Hepatocyte (in vitro differentiated cells): ENCODE data around the gene FUT6.

Source experiments
- CTCF ChIP-seq: fragments of 200-600 bp; sonication (generic); IDR thresholded peaks from 2 replicates; pipeline ENCODE4 v1.5.1; 2016; ENCODE audit warnings: antibody characterized with exemption, mild to moderate bottlenecking; ENCODE audit not compliant: poor library complexity
- EZH2 ChIP-seq: fragments of 200-600 bp; sonication (generic); IDR thresholded peaks from 2 replicates; pipeline ENCODE4 v1.6.1; 2016; ENCODE audit warnings: antibody characterized with exemption, mild to moderate bottlenecking, borderline replicate concordance
- EZH2phosphoT487 ChIP-seq: fragments of 200-600 bp; sonication (generic); IDR thresholded peaks from one replicate; pipeline ENCODE4 v1.6.1; 2018; ENCODE audit warnings: antibody characterized with exemption, mild to moderate bottlenecking, low read depth, moderate library complexity; ENCODE audit not compliant: unreplicated experiment, severe bottlenecking

GRCh38 chr19:5880196-5880595 lies 40.7 kb upstream of the FUT6 start:
- TF ChIP-seq CTCF (no peak), EZH2 (no peak), EZH2phosphoT487 (no peak)
